HEK293T (cell line): ENCODE data around the gene FGGY.

Source experiments
- ELF4 ChIP-seq: fragments of 450-650 bp; IDR thresholded peaks from 2 replicates; pipeline ENCODE4 v1.6.1; 2017; ENCODE audit warnings: antibody characterized with exemption
- FOXA1 ChIP-seq: fragments of 450-650 bp; IDR thresholded peaks from 2 replicates; pipeline ENCODE4 v1.6.1; 2016; ENCODE audit warnings: mild to moderate bottlenecking
- FOXK2 ChIP-seq: fragments of 450-650 bp; IDR thresholded peaks from 2 replicates; pipeline ENCODE4 v1.6.1; 2016; ENCODE audit warnings: mild to moderate bottlenecking
- FOXM1 ChIP-seq: fragments of 450-650 bp; IDR thresholded peaks from 2 replicates; pipeline ENCODE4 v1.6.1; 2017; ENCODE audit warnings: mild to moderate bottlenecking, borderline replicate concordance
- ZNF384 ChIP-seq: fragments of 450-650 bp; IDR thresholded peaks from 2 replicates; pipeline ENCODE4 v1.6.1; 2016

DNA sequence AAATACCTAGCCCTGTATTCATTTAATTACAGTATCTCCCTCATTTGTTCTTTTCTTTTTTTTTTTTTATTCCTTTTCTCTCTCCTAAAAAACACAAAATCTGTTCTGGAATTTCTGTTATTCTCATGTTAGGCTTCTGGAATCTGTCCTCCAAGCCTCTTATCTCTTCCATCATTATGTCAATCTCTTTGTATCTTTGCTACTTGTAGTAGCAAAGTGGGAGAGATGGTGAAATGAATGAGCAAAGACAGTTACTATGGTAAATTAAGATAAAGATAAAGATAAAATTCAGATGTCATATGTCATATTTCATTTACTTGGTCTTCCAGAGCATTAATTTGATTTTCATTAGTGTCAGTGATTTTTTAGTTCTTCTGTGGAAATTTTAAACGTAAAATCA, 155.1 kb downstream of the FGGY start:
- TF ChIP-seq FOXM1 (no peak), FOXA1 (no peak), ZNF384 (no peak), FOXK2 (no peak), ELF4 (no peak)
